ENCODE results near the gene SERPINI1. TPM values are rescaled to one million over a fixed set of nuclear protein-coding genes. Genes with fewer than 3 reads are reported as not detected.

SERPINI1 gene
- total RNA-seq, 2 donors from 2014 or later: 0.92 to 1.7 TPM

DNA sequence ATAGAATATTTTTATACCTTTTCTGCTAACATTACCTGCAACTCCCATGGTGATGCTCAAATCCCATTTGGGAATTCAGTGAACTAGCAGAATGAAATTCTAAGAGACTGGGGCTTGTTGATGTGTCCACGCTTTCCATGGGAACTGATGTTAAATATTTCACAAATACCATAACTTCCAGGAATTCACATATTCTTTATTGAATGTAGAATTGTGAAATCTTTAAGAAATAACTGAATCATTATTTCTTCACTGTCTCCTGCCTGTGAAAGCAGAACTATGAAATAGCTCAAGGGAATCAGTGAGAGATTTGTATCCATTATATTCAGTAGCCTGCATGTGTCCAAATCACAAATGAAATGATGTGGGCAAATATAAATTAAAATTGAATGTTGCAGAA, 130.8 kb downstream of the SERPINI1 start:
- ATAC-seq (no peak), DNase-seq (no peak)
- intact Hi-C loops (cut with DNase I, micrococcal nuclease): no loop called here

DNA sequence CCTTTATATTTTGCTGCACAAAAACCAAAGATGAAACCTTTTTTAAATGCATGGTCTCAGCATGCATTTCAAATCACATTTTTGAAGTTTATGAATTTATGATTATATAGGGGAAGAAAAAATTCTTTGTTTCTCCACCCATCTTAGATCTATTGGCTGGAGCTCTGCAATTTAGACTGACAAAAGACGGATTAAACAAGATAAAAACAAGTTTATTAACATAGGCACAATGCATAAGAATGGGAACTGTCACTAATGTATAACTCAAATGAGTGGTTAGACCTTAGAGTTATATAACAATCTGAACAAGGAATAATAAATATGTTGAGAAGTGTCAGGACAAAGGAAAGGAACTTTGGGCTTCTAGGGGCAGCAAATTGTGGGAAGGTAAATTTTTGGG, 132.5 kb downstream of the SERPINI1 start:
- ATAC-seq: no peak
- no peak for DNase-seq
- intact Hi-C loops (cut with DNase I, micrococcal nuclease): no loop called here

DNA sequence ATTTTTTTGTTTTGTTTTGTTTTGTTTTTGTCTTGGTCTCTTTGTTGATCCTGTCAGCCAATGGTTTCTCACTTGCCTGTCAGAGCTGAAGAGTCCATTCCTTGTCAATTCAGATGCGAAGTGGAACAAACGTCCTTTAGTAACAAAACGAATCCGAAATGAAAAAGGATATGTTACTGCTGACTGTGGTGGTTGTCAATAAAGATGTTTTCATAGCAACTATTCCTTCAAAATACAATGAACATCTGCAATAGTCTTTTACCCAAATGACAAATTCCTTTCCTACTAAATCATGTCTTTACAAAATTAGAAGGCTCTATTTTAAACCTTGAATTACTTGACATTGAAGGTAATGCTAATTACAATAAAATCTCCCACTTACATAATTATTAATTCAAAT, 134.7 kb downstream of the SERPINI1 start:
- ATAC-seq (no peak), DNase-seq (no peak)
- intact Hi-C loops (cut with DNase I, micrococcal nuclease): no loop called here

DNA sequence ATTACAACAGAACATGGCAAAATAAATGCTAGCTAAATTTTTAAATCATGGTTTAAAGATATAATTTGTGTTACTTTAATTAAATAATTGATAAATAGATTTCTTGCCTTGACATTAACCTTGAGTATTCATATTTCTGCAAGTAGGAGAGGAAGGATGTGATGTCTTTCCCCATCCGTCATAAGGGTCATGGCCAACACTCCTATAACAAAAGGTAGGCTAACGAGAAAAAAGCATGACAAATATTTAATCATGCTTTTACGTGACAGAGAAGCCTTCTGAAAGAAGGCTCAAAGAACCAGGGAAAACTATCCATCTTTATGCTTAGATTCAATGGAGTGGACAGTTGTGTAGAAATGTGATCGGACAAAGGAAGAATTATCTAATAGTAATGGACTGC, 135.2 kb downstream of the SERPINI1 start:
- intact Hi-C loops (cut with DNase I, micrococcal nuclease): no loop called here
- DNase-seq: no peak
- ATAC-seq: no peak

DNA sequence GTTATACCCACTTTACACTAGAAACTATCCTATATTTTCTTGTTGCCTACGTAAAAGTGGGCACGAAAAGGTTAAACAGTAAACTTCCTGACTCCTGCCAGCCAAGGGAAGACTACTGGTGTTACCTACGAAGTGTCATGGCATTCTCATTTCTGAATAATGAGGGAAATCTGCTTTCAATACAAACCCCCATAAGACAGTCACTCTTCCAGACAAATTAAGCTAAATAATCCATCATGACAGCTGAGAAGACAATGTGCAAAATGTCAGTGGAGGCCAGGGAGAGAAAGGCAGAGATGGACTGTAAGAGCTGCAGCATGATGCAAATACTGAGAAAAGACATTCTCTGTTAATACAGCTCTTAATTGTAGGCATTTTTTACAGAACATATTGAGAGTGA, 136.5 kb downstream of the SERPINI1 start:
- intact Hi-C loops (cut with DNase I, micrococcal nuclease): no loop called here
- ATAC-seq (no peak), DNase-seq (no peak)

DNA sequence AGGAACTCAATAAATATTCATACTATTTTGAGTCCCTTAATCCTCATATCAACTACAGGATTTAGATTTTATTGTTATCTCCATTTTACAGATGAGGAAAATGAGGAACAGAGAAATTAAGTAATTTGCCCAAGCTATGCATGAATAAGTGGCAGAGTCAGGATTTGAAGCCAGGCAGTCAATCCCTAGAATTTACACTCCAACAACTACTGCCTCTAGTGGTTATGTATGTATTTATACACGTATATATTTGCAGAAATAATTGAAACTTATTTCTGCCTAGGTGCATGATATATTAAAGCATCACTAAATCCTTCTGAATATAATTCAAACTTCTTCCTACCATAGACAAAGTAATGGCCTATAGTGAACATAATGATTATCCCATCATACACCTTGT, 137.4 kb downstream of the SERPINI1 start:
- no peak for DNase-seq

DNA sequence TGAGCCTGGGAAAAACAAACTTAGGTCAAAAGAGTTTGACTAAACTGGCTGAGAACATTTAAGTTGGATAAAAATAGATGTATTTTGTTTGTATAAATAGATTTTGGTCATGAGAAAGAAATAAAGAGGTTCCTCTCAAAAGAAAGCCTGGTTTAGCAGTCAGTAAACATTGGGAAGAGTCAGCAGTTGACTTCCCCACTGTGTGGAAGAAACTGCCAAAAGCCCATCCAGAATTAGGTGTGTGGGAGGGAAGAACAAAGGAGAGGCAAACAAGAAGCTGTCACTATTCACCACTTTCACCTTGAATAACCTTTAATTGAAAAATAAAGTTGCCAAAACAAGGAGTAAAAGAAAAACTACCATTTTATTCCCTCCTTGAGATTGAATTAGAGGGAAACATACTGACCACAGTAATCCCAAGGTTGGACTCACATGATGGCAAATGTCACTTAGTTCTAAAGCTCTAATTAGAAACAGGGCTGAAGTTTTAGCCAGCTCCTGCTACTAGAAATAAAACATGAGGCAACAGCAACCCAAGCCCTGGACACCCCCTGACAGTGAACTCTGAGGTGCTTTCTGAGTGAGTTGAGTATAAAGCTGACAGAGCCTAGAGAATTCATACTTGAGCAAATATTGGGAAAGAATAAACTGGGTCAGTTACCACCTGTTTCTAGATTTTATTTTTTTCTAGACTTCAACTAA, 139.3 kb downstream of the SERPINI1 start:
- ATAC-seq (no peak), DNase-seq (no peak)
- intact Hi-C loops (cut with DNase I, micrococcal nuclease): no loop called here

More for the DNA sequence above, 137.4 kb downstream of the SERPINI1 start:
- ATAC-seq: no peak
- intact Hi-C loops (cut with DNase I, micrococcal nuclease): no loop called here

Other genes with a start within 250 kb of the SERPINI1 start
- gene WDR49, start 81.8 kb upstream of the SERPINI1 start, total RNA-seq: 1 to 10 TPM in 1 of 2 donors, not detected in 1; 1.0 TPM
- 10 to 100 TPM; 76.1 to 81.0 TPM for gene PDCD10, start 829 bp upstream of the SERPINI1 start, total RNA-seq

Data from left colon (tissue), 2 donors.